Umbilical cord (tissue), 2 donors: Measurements from ENCODE around the gene ZNF516. TPM values are rescaled to one million over a fixed set of nuclear protein-coding genes. Genes with fewer than 3 reads are reported as not detected.
A peak's percentile ranks its signal among the peaks of the same experiment; 100 is the strongest.

Experiments
- DNase-seq: peaks from one replicate; pipeline ENCODE4 v3.0.0-alpha.2; 2015; ENCODE audit warnings: low spot score
- total RNA-seq: library from RNA; depleted of rRNA; stranded (reverse); fragments of >200 nt; gene quantifications from one replicate; pipeline ENCODE4 v1.2.3, GENCODE V29; 2014; ENCODE audit warnings: low replicate concordance; ENCODE audit not compliant: insufficient read depth

ZNF516 gene
- total RNA-seq, 1 donor from 2014 or later: 29.6 TPM

DNA sequence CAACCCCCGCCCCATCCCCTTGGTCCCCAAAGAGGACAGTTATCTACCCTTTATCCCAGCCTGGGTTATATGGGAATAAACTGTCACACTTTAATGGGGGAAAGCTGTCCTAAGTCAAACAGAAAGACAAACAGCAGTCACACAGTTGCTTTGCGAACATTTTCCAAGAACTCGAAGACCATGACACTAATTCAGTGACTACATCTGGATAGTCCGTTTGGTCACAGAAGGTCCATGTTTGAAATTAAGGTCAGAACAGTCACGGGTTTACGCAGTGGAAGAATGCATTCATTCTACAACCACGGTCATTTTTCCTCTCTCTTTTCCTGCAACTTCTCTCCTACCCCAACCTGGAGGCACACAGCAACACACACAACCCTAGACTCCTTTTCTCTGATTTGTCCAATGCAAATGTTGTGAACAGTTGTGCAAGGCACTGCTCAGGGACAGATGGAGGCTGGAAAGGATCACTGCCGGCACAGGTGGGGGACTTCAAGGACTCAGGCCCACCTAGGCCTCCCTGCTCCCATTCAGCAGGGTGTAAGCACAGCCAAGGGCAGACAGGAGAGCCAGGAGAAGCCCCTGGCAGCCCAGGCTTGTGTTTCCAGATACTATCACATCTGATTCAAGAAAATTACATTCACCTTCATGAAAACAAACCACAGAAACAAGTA, 39.9 kb downstream of the ZNF516 start:
- DNase-seq: no peak

DNA sequence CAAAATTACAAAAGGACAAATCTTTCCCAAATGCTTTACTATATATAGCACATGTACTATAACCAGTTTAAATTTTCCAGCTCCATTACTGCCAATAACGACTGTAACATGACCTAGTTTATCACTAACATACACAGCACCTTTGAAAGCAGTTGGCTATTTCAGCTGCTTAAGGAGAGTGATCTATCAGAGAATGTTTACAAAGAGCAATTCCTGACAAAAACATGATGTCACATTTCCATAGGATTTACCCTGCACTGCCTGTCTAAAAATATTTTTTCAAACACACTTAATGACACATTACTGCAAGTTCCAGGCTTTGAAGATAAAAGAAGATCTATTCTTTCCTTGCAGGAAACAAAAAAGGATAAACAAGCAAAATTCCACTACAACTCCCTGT, 40.6 kb downstream of the ZNF516 start:
- no peak for DNase-seq

DNA sequence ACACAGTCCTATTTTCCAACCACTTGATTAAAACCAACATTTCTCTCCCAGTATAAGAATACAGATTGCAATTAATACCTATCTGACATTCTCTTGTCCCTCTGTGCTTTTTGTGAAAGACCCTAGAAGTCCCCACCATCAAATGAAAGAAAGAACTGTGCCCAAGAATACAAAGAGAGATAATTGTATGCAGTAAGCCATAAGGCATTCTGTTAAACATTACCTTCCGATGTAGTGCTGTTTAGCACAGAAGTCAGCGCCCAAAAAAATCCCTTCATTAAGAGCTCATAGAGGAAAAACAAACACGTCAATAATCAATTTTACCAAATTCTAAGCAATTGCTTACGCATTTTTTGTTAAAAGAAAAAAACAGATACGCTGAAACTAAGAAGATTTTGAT, 41.1 kb downstream of the ZNF516 start:
- DNase-seq: no peak

DNA sequence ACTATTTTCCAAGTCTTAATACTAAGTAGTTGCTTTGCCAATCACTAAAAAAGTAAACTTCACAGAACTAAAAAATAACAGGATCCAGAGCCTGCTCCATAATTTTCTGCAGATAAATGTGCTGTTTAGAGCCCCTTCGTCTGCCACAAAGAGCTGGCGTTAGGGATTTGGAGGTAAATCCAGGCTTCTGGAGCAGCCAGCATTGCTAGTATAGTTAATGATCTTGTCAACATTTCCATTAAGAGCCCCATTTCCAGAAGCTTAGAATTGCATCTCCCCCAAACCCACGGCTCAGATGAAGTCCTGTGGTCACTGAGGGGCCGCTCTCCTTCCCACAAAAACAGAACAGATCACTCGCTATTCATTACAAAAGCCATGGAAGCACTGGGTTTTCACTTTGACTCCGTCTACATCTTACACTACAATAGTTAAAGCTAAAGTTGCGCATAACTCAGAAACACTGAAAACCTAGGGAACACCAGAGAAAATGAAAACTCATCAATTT, 41.9 kb downstream of the ZNF516 start:
- peak; percentile 31 for DNase-seq

DNA sequence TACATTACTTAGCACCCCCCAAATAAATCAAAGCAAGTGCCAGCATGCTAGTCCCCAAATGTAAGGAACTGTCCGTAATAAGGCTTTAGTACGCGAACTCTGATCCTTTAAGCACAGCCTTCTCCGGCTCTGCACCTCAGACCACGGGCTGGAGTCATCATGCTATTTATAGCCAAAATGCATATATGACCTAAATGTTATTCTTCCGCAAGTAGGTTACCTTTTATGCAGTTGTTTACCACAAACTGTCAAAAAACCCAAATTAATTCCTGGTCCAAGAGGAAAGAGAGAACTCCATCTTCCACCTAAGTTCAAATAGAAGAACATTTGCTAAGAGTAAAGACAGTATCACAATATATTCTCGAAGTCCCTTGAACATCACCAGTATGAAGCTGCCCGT, 42.7 kb downstream of the ZNF516 start:
- DNase-seq: peak; percentile 64

DNA sequence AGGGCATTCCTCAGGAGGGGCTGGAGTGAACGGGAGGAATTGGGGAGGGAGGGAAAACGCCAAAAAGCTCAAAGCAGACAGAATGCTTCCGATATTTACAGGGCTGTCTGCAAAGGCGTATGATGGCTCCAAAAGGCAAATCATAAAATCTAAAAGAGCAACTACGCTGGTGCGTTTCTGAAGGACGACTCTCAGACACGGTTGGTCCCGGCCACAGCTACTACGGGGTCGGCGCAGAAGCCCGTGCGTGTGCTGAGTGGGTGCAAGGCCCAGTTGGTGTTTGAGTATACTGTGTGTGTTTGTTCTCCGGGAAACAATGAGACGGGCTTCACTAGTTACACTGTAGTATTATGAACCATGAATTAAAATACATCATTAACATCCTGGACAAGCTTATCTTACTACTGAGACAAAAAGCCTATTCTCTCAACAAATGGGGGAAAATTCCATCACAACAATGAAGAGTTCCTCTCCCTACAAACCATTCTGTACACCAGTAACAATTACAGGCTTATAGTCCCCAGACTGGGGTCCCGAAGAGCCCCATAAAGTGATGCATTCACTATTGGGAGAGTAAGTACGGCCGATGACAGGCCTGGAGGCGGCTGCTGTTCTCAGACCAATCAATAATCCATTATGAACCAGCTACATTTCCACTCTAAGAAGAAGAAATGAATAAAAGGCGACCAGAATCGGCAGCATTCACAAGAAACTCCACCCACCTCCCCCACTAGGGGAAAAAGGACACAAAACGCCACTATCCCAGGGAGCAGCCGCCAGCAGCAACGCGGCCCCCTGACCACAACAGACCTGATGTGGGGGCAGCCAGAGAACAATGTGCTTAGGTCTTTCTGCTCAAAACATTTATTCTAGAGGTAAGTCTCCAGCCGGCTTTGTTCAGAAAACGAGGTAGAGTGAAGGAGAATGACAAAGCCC, 43.4 kb downstream of the ZNF516 start:
- no peak for DNase-seq

DNA sequence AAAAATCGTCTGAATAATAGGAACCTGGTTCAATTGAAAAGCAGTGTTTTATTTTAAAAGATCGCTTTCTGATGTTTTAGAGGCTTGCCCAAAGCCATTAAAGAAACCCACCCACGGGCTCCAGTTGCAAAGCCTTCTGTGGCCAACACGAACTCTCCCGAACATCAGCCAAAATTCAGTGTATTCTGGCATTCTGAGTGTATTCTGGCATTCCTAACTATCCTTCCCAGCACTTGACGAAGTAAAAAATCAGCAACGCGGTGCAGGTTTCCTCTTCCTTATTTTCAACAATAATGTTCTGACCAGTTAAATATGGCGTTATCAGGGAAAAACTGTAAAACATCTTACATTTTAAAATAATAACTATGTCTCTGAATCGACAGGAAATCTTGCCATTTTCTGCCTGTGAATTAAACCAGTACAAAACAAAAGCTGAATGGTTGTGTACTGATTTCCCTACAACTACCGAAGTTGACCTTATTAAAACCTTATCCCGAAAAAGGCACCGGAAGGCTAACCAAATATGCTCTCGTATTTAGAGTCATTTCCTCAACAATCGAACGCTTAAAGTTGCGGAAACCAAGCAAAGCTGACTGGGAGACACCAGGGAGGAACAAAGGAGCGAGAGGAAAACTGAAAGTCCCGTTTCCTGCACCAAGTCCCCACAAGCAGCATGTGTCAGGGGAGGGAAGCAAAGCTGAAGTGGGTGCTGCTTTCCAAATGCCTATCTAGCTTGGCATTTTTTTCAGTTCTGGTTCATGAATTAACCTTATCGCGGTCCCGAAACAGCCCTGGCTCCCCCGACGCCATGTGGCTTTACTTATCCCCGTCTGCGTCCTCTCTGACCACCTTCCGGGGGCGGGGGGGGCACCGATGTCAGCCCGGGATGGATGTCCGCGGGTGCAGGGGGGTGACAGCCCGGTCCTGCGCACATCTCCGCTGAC, 44.3 kb downstream of the ZNF516 start:
- peak; percentile 69 for DNase-seq

DNA sequence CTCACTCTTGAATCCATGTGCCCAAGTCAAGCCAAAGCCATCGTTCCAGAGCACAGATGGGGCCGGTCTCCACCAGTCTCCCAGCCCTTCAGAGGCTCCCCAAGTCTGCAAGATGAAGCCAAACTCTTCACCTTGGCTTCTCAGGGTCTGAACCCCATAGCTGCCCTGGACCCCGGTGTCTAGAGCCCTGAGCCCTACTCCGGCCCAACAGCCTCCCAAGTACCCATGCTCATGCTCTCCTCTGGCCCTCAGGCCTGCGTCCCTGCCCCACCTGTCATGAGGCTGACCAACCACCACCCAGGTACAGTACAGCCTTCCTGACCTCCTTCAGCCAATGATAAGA, 46.0 kb downstream of the ZNF516 start:
- no peak for DNase-seq

DNA sequence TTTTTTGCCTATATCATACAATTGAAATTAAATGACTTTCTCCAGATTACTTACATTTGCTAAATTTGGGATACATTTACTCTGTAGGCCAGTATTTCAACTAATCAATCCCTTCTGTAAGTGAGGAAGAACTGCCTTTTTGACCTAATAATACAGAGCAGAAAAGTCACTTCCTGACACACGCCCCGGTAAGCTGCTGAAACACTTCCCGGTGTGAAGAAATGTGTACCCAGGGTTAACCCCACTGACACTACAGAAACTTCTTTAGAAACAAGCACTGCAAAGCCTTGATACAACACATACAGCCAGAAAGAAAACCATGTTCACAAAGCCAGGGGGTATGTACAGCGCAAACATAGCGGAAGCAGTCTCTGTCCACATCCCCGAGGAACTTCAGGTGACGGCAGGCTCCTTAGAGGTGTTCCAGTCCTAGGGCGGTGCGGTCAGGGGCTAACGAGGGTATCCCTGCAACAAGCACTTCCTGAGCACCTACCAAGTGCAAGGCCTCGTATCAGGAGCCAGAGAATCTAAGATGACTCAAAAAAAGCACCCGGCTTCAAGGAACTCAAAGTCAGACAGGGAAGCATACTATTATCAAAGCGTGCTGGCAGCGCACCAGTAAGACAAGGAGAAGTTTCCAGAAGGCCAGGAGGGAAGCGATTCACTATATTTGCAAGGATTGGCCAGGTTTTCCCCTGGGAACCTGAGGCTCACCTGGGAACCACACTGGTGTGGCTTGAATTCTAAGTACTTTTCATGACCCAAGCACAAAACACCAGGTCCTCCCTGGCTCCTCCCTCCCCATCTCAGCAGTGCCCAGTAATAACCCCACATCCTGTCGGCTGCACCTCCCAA, 46.6 kb downstream of the ZNF516 start:
- DNase-seq: no peak

DNA sequence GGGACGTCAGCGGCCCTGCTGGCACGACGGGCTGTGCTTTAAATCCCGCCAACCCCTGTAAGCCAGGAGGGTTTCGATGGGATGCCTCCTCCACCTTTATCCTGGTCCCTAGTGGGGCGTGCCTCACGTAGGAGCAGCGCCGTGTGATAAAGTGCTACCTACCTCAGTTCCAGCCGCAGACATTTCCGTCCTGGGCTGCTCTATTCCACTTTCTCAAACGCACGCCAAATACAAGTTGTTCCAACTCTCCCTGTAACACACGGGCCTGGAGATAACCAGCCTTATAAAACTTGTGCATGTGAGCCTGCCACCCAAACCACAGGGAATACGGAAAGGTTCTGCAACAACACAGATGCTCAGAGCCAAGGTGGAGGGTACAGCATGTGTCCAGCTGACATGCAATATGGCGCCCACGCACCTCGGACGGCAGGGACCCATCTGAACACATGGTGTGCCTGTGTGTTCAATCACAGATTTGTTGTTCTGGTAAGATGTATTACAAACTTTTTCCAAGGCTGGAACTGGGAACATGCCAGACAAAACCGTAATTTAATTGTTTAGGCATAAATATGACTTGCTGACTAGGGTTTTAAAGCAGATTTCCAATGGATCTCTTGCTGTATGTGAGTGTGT, 47.7 kb downstream of the ZNF516 start:
- DNase-seq: peak; percentile 21

DNA sequence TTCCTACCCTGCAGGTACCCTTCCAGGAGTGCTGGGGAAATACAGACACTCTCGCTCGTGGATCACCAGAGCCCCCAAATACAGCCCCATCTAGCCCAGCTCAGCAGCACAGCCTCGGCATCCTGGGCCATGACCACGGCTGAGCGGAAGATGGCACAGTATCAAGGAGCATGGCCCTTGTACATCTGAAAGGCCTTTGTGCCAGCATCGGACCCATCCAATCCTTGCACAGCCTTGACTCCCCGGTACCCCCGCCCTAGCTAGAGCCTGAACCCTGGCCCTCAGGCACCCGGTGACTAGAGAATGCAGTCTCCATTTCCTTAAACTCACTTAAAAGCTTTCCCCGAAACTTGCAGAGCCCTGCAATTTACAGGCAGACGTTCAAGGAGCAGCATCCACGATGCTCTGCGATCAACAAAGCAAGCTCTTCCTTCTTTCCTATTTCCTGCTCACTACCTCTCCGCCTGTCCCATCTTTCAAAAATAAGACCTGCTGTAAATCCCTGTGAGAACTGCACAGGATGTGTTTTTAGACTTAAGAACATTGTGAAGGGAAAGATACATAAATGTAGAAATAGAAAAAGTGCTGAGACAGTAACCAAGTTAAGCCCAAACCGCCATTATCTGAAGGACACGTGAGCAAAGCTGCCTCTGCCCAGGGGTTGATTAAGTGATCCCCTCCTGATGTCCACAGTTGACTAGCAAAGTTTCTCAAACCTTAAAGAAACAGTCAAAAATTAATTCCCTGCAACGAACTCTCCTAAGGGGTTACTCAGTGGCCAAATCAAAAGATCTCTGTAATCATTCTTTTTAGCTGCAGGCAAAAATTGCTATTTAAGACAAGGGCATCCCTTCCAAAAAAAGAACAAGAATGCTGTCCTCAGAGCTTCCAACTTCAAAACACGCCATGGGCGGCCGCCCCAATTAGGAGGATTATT, 48.5 kb downstream of the ZNF516 start:
- peak; percentile 47 for DNase-seq

DNA sequence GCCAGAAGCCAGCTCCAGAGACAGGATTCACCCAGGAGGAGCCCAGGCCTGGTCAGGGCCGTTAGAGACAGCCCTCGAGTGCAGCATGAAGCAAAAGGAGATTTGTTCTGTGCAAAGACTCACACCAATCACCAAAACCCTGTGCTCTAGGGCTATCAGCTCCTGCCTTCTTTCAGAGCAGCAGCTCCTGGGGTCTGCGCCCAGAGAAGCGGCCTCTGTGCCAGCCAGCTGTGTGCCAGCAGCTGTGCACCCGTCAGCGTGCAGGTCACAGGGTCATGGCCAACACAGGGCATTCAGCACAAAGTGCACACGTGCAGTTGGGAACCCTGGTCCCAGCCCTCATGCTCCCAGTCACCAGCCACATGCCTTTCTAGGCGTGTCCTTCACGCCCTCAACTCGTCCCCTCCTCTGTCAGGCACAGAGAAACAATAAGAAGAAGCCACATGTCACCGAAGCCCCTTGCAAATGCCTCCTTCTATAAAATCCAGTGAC, 49.3 kb downstream of the ZNF516 start:
- DNase-seq: peak; percentile 31

DNA sequence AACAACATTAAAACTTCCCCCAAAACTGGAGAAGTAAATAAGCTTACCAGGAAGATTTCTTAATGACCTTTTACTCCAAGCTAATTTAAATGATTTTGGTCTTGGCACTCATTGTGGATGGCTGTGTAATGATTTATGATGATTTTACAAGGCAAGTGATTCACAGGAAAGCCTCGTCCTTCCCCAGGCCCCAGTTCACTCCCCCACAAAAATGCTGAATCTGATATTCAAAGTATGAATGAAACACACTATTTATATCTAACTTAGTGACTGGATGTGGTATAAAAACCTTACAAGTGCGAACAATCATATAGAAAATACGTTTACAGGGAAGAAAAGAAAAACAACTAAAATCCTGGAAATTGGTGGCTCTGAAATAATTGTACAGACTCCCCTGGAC, 49.8 kb downstream of the ZNF516 start:
- DNase-seq: peak; percentile 44

DNA sequence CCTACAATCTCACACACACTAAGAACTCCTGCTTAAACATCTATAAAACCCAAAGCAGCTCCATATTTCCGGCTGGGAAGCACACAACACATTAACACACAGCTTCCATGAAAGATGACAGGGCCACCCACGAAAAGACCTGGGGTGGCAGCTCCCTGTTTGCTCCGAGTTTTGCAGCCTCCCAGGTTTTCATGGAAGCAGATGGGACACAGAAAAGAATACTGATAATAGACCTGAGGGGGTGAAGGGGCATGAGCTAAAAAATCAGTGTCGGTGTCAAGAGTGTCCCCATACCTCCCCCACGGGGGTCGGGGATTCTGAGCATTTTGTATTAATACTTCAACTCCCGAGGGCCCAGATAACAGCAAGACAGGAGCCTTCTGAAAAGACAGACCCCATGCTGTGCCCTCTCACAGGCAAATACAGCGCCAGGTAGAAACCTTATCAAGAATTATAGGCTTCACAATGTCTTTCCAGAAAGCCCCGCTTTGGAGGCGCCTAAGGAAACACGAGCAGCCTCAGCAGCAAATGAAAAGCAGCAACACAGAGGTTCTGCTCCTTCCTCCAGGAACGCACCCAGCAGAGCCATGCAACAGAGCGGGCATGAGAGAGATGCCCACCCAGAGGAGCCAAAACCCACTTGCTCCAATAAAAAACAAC, 50.5 kb downstream of the ZNF516 start:
- DNase-seq: no peak

DNA sequence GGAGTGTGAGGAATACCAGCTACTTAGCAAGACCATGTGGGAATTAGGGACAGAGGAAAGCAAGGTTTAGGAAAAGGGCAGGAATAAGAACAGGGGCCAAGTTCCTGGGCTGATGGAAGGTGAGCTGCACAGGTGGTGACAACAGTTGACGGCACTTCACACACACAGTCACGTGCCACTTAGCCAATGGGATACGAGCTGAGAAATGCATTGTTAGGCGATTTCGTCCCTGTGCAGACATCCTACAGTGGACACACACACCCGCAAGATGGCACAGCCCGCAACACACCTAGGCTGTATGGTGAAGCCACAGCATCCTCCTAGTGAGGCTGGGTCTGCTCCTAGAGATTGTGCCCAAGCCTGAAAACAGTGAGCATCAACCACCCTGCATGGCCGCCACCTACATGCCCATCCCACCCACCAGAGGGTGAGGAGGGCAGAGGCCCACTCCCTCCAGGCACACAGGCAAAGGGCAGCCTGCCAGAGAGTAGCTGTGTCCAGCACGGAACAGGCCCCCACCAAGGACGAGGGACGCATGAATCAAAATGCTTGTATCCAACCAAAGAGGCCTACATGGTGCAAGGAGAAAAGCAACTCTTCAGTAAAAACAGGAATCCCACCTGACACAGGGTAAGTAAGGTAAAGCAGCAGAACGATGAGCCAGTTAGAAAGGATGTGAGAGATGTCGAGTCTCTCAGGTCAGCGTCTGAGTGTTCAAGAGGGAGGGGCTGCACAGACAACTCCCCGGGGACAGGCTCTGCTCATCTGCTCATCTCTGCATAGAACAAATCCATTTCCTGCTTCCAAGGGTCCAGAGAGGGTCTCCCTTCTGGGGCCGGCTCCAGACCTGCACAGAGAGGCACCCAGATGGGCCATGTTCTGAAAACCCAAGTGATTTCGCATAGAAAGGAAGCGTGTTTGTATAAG, 51.3 kb downstream of the ZNF516 start:
- no peak for DNase-seq

DNA sequence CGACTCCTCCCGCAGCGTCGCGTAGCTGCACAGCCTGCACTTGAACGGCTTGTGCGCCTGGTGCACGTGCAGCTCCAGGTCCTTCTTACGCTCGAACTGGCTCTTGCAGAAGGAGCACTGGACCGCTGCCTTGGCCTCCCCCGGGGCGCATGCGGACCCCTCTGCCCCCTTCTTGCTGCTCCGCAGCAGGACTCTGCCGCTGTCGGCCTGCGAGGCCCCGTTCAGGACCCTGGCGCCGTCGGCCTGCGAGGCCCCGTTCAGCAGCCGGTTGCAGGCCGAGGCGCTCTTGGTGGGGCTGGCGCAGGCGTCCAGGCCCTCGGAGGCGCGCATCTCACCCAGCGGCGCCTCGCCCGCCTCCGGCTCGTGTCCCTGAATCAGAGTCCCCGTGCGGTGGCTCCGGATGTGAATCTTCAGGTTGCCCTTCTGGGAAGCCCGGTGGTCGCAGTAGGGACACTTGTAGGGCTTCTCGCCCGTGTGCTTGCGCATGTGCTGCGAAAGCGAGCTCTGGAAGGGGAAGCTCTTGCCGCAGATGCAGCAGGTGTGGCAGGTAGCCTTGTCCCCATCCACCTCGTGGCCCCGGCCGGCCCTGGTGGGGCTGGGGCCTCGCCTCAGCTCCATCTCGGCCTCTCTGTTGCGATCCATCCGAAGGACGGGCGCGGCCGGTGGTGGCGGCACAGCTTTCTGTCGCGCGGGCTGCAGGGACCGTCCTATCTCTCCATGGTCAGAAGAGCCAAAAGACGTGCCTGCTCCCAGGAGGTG, 52.5 kb downstream of the ZNF516 start:
- DNase-seq: no peak
